Measurements from ENCODE around the gene BNIP5. TPM values are rescaled to one million over a fixed set of nuclear protein-coding genes. Genes with fewer than 3 reads are reported as not detected.

BNIP5 gene
- total and polyA plus RNA-seq, 2 donors from 2014 or later: 0.44 TPM; not detected in 1

GRCh38 chr6:36357872-36358225 is 21.2 kb upstream of the BNIP5 start:
- Histone ChIP-seq H3K27me3 (ENCODE audit: control insufficient read depth, insufficient read depth, low read length) (no peaks in the 10 kb centered on the region), H3K27ac (ENCODE audit: low read depth in 2 of 2, low read length in 2 of 2) (peak overlapping the region in 1 of 2 donors; percentile 26), H3K9ac (ENCODE audit: low read length in 3 of 3) (no peak overlapping the region), H3K4me3 (ENCODE audit: low read length in 3 of 3) (no peak overlapping the region), H3K36me3 (ENCODE audit: control insufficient read depth in 2 of 3, insufficient read depth in 3 of 3, low read length in 3 of 3) (no peaks in the 10 kb centered on the region), H3K9me3 (ENCODE audit: control insufficient read depth in 2 of 3, insufficient read depth in 1 of 3, low read length in 3 of 3) (no peaks in the 10 kb centered on the region), H3K4me1 (ENCODE audit: control insufficient read depth in 2 of 3, insufficient read depth in 2 of 3, low read depth in 1 of 3, low read length in 3 of 3) (peaks cover 0 to 8% (median 7%) of the 10 kb centered on the region in 3 donors)
- intact Hi-C loops (cut with DNase I): no loop called here
- FAIRE-seq (no peak), DNase-seq (no peak)
- no peak for TF ChIP-seq CTCF (IDR thresholded peaks at IDR 0.05; ENCODE audit: borderline replicate concordance, extremely low read depth, insufficient read depth)

- no peaks in the 10 kb centered on the region for H3K27me3 ChIP-seq (ENCODE audit: control insufficient read depth, insufficient read depth, low read length)
- H3K27ac ChIP-seq (ENCODE audit: low read depth in 2 of 2, low read length in 2 of 2): no peak overlapping the region
- TF ChIP-seq CTCF (IDR thresholded peaks at IDR 0.05; ENCODE audit: borderline replicate concordance, extremely low read depth, insufficient read depth): no peak
- peaks cover 0 to 4% (median 0%) of the 10 kb centered on the region in 3 donors for H3K9me3 ChIP-seq (ENCODE audit: control insufficient read depth in 2 of 3, insufficient read depth in 1 of 3, low read length in 3 of 3)
- FAIRE-seq: no peak
- H3K4me1 ChIP-seq (ENCODE audit: control insufficient read depth in 2 of 3, insufficient read depth in 2 of 3, low read depth in 1 of 3, low read length in 3 of 3): peaks cover 0 to 8% (median 7%) of the 10 kb centered on the region in 3 donors
- intact Hi-C loops (cut with DNase I): no loop called here
- no peak overlapping the region for H3K4me3 ChIP-seq (ENCODE audit: low read length in 3 of 3)
- H3K9ac ChIP-seq (ENCODE audit: low read length in 3 of 3): no peak overlapping the region
- no peak for DNase-seq
- no peaks in the 10 kb centered on the region for H3K36me3 ChIP-seq (ENCODE audit: control insufficient read depth in 2 of 3, insufficient read depth in 3 of 3, low read length in 3 of 3)
Measured at GRCh38 chr6:36355819-36356218, 19.1 kb upstream of the BNIP5 start.

GRCh38 chr6:36353411-36353915 is 16.8 kb upstream of the BNIP5 start:
- no peak for TF ChIP-seq CTCF (IDR thresholded peaks at IDR 0.05; ENCODE audit: borderline replicate concordance, extremely low read depth, insufficient read depth)
- Histone ChIP-seq H3K27ac (ENCODE audit: low read depth in 2 of 2, low read length in 2 of 2) (no peak overlapping the region), H3K4me3 (ENCODE audit: low read length in 3 of 3) (no peak overlapping the region), H3K9me3 (ENCODE audit: control insufficient read depth in 2 of 3, insufficient read depth in 1 of 3, low read length in 3 of 3) (peaks cover 0 to 4% (median 0%) of the 10 kb centered on the region in 3 donors), H3K36me3 (ENCODE audit: control insufficient read depth in 2 of 3, insufficient read depth in 3 of 3, low read length in 3 of 3) (no peaks in the 10 kb centered on the region), H3K4me1 (ENCODE audit: control insufficient read depth in 2 of 3, insufficient read depth in 2 of 3, low read depth in 1 of 3, low read length in 3 of 3) (peaks cover 0 to 4% (median 2%) of the 10 kb centered on the region in 3 donors), H3K27me3 (ENCODE audit: control insufficient read depth, insufficient read depth, low read length) (no peaks in the 10 kb centered on the region), H3K9ac (ENCODE audit: low read length in 3 of 3) (no peak overlapping the region)
- FAIRE-seq (no peak), DNase-seq (no peak)
- intact Hi-C loops (cut with DNase I): no loop called here

All from kidney (tissue), 14 donors.